ENCODE data around the gene ZNF175. TPM values are rescaled to one million over a fixed set of nuclear protein-coding genes. Genes with fewer than 3 reads are reported as not detected.

Gene ZNF175
- total and polyA plus RNA-seq, 2 donors (not counting 3 experiments of a cell fraction or from before 2014, with no cell fraction given) = 4.9 to 16.5 TPM

DNA sequence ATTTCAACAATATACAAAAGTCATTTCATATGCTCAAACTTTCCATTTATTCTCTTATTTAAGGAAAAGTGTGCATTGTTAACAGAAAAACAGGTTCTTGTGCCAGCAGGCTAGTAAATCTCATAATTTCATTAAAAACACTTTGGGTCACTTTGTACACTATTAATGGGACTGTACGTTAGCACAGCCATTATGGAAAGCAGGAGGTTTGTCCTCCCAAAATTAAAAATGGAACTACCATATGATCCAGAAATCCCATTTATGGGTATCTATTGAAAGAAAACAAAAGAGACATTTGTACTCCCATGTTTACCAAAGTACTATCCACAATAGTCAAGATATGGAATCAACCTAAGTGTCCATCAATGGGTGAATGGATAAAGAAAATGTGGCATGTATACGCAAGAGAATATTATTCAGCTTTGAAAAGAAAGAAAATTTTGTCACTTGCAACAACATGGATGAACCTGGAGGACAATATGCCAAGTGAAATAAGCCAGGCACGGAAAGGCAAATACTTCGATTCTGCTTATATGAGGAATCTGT is 31.2 kb upstream of the ZNF175 start:
- H4K20me1 ChIP-seq (replicated peaks; ENCODE audit: control insufficient read depth, extremely low read depth, insufficient read depth, low read length) = no peaks in the 10 kb centered on the region
- peak; percentile 37 for FAIRE-seq
- H2AFZ ChIP-seq (ENCODE audit: low read depth, low read length) = no peak overlapping the region
- no peaks in the 10 kb centered on the region for H3K36me3 ChIP-seq (ENCODE audit: control insufficient read depth in 2 of 2, extremely low read depth in 1 of 2, insufficient read depth in 2 of 2, low read length in 2 of 2)
- no peak overlapping the region for H3K9ac ChIP-seq (replicated peaks; ENCODE audit: extremely low read depth, insufficient read depth, low read length)
- peaks cover 3 to 4% of the 10 kb centered on the region in 2 experiments for H3K27me3 ChIP-seq (ENCODE audit: control insufficient read depth in 2 of 2, insufficient read depth in 2 of 2, low read length in 2 of 2)
- no peaks in the 10 kb centered on the region for H3K4me1 ChIP-seq (ENCODE audit: control insufficient read depth, extremely low read depth, insufficient read depth, low read length)
- dilution Hi-C loops (cut with MboI; ENCODE audit: extremely low pct_ligation_motif_present, low sequenced_read_pairs) (no loop called here), intact Hi-C loops (cut with micrococcal nuclease) (no loop called here)
- no peaks in the 10 kb centered on the region for H3K9me3 ChIP-seq (replicated peaks; ENCODE audit: control insufficient read depth, insufficient read depth, low read length)
- ChIA-PET CTCF (interaction anchor here (1.0 to 1.7 kb wide), 2 partner anchors 11 to 117 kb away, joined by 4 read pairs; no protein-coding TSS in a partner anchor), POLR2A (no interaction called here)
- no peak overlapping the region for H3K27ac ChIP-seq (ENCODE audit: insufficient read depth, low read depth, low read length)
- TF ChIP-seq MYC (IDR thresholded peaks at IDR 0.05; ENCODE audit: low read depth, low read length) (no peak), EZH2 (IDR thresholded peaks at IDR 0.05; ENCODE audit: borderline replicate concordance, low read depth, low read length, severe bottlenecking) (no peak), GATA2 (IDR thresholded peaks at IDR 0.05; ENCODE audit: insufficient read depth, insufficient read length, low read depth, low read length) (no peak), CTCF (IDR thresholded peaks at IDR 0.05; ENCODE audit: extremely low read depth in 1 of 2, insufficient read depth in 1 of 2, low read depth in 1 of 2, low read length in 2 of 2) (no peak), FOS (IDR thresholded peaks at IDR 0.05; ENCODE audit: borderline replicate concordance, insufficient read depth, low read length) (no peak), POLR2A (IDR thresholded peaks at IDR 0.05; ENCODE audit: low read depth, low read length) (no peak), JUN (IDR thresholded peaks at IDR 0.05; ENCODE audit: borderline replicate concordance, insufficient read depth, insufficient read length, low read depth) (no peak), POLR2AphosphoS5 (IDR thresholded peaks at IDR 0.05; ENCODE audit: insufficient read depth, low read depth, low read length) (no peak)
- TF ChIP-seq, protein P1, sequence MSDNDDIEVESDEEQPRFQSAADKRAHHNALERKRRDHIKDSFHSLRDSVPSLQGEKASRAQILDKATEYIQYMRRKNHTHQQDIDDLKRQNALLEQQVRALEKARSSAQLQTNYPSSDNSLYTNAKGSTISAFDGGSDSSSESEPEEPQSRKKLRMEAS (IDR thresholded peaks at IDR 0.05; ENCODE audit: insufficient read depth, insufficient read length) = no peak
- H3K4me3 ChIP-seq (replicated peaks in 1 of 3; ENCODE audit: insufficient read depth in 1 of 3, low read depth in 1 of 3, low read length in 3 of 3) = no peak overlapping the region
- no peaks in the 10 kb centered on the region for H3K79me2 ChIP-seq (ENCODE audit: control insufficient read depth, insufficient read depth, low read length)
- no peaks in the 10 kb centered on the region for H3K9me1 ChIP-seq (replicated peaks; ENCODE audit: control insufficient read depth, extremely low read depth, insufficient read depth, low read length)
- no peak overlapping the region for H3K4me2 ChIP-seq (ENCODE audit: insufficient read depth, low read length)
- no peak for DNase-seq (ENCODE audit: low read depth, low spot score)
- BruUV-seq (replicated peaks) = no TSS peak

Measured in endothelial cell of umbilical vein (primary cell).